ENCODE results near the gene EFL1.

GRCh38 chr15:82113106-82113715 is 149.3 kb downstream of the EFL1 start:
- TF ChIP-seq CTCF (IDR thresholded peaks at IDR 0.05; ENCODE audit: low read depth, low read length, missing input control) (no peak), ATF3 (IDR thresholded peaks at IDR 0.05) (no peak), FOXA1 (IDR thresholded peaks at IDR 0.05) (no peak), REST (IDR thresholded peaks at IDR 0.05) (no peak), YY1 (IDR thresholded peaks at IDR 0.05) (no peak)

Data from liver (tissue), 3 donors.